Small intestine (tissue), 7 donors: ENCODE measurements around the gene TMEM116. TPM values are rescaled to one million over a fixed set of nuclear protein-coding genes. Genes with fewer than 3 reads are reported as not detected.
A peak's percentile ranks its signal among the peaks of the same experiment; 100 is the strongest.

ENCODE experiments used
- DNase-seq, 2 donors: peaks; one replicate each; pipeline versions ENCODE4 v3.0.0 to v3.0.0-alpha.2; 2013
- FAIRE-seq: peaks from 2 replicates; lab custom pipeline; 2012; peaks lifted over from hg19 to GRCh38; lab: Jason Lieb, UNC
- H3K27ac ChIP-seq, 3 donors: one replicate each; pipeline ENCODE4 v1.5.1; 2013; ENCODE audit warnings: low read length in 2 of 3, mild to moderate bottlenecking in 2 of 3, control low read depth in 1 of 3, inconsistent platforms in 1 of 3, low read depth in 1 of 3, moderate library complexity in 1 of 3
- H3K27me3 ChIP-seq, 3 donors: one replicate each; pipeline ENCODE4 v1.6.1; 2013; ENCODE audit warnings: low read length in 3 of 3, inconsistent platforms in 1 of 3; ENCODE audit not compliant: control insufficient read depth in 3 of 3, insufficient read depth in 3 of 3
- H3K36me3 ChIP-seq, 3 donors: one replicate each; pipeline ENCODE4 v1.6.1; 2013; ENCODE audit warnings: low read length in 3 of 3, inconsistent platforms in 1 of 3, low read depth in 1 of 3, mild to moderate bottlenecking in 1 of 3, moderate library complexity in 1 of 3; ENCODE audit not compliant: control insufficient read depth in 3 of 3, insufficient read depth in 2 of 3
- H3K4me1 ChIP-seq, 3 donors: one replicate each; pipeline ENCODE4 v1.6.1; 2013; ENCODE audit warnings: low read length in 2 of 3, inconsistent platforms in 1 of 3, low read depth in 1 of 3, mild to moderate bottlenecking in 1 of 3, moderate library complexity in 1 of 3; ENCODE audit not compliant: control insufficient read depth in 3 of 3, insufficient read depth in 2 of 3
- H3K4me3 ChIP-seq, 3 donors: one replicate each; pipeline ENCODE4 v1.5.1; 2013; ENCODE audit warnings: low read length in 3 of 3, control low read depth in 1 of 3, inconsistent platforms in 1 of 3, low read depth in 1 of 3, mild to moderate bottlenecking in 1 of 3, moderate library complexity in 1 of 3
- H3K9me3 ChIP-seq, 2 donors: one replicate each; pipeline ENCODE4 v1.6.1; 2013; ENCODE audit warnings: low read depth in 1 of 2, low read length in 1 of 2; ENCODE audit not compliant: control insufficient read depth in 2 of 2, insufficient read depth in 1 of 2
- WGBS, 3 donors: extraction: QIAGEN DNeasy Blood & Tissue Kit; methylation state at CpG; one replicate each; pipeline ENCODE4 v1.1.7; 2013; 5-methylcytosine and 5-hydroxymethylcytosine counted together
- polyA plus RNA-seq, 4 donors: library from polyadenylated mRNA; stranded (reverse) in 3 of 4; unstranded in 1 of 4; fragments of 200-250 nt in 3 of 4; fragments of 120-200 nt in 1 of 4; gene quantifications; one replicate each; pipeline versions ENCODE4 v1.2.1 to v1.2.3, GENCODE V29; 2013
- donor health status: healthy with polysubstance abuse.
- donor health status: control.
- donor health status: control.
- donor health status: Bipolar disorder and iron deficiency.
- donor health status: healthy.

TMEM116 gene
- polyA plus RNA-seq, 4 donors, result 6.7 to 19.3 (median 11.1) TPM

GRCh38 chr12:111926631-111927030, 86.3 kb downstream of the TMEM116 start:
- Histone ChIP-seq H3K4me3 (no peak overlapping the region), H3K9me3 (no peaks in the 10 kb centered on the region), H3K36me3 (peaks cover 0 to 1% (median 0%) of the 10 kb centered on the region in 3 donors), H3K27ac (no peak overlapping the region), H3K27me3 (no peaks in the 10 kb centered on the region), H3K4me1 (no peaks in the 10 kb centered on the region)
- FAIRE-seq (no peak), DNase-seq (no peak)
- 95 to 100% (median 95%) methylated on average over 2 of the region's 2 CpGs for WGBS, 3 donors

GRCh38 chr12:111925171-111925570, 87.8 kb downstream of the TMEM116 start:
- no peak overlapping the region for H3K27ac ChIP-seq
- H3K9me3 ChIP-seq, result no peaks in the 10 kb centered on the region
- FAIRE-seq (no peak), DNase-seq (no peak)
- H3K27me3 ChIP-seq, result no peaks in the 10 kb centered on the region
- H3K4me3 ChIP-seq, result no peak overlapping the region
- no peaks in the 10 kb centered on the region for H3K36me3 ChIP-seq
- WGBS, 3 donors, result 82 to 94% (median 87%) methylated on average over 3 of the region's 3 CpGs
- no peaks in the 10 kb centered on the region for H3K4me1 ChIP-seq

GRCh38 chr12:111907740-111908139, 105.2 kb downstream of the TMEM116 start:
- WGBS, 3 donors, result 96 to 100% (median 100%) methylated on average over 1 of the region's 1 CpG
- peaks cover 0 to 8% (median 0%) of the 10 kb centered on the region in 3 donors for H3K4me1 ChIP-seq
- H3K27me3 ChIP-seq, result no peaks in the 10 kb centered on the region
- no peak overlapping the region for H3K27ac ChIP-seq
- FAIRE-seq (no peak), DNase-seq (no peak)
- peaks cover 0 to 13% (median 0%) of the 10 kb centered on the region in 3 donors for H3K36me3 ChIP-seq
- H3K9me3 ChIP-seq, result peaks cover 0 to 22% of the 10 kb centered on the region in 2 donors
- H3K4me3 ChIP-seq, result no peak overlapping the region

- WGBS, 3 donors, result 95 to 100% (median 97%) methylated on average over 3 of the region's 3 CpGs
Measured at GRCh38 chr12:111905502-111905901, 107.5 kb downstream of the TMEM116 start.

GRCh38 chr12:111904446-111904975, 108.5 kb downstream of the TMEM116 start:
- Histone ChIP-seq H3K27ac (peak overlapping the region in 1 of 3 donors; percentile 40), H3K27me3 (no peaks in the 10 kb centered on the region), H3K4me3 (no peak overlapping the region), H3K36me3 (peaks cover 0 to 26% (median 0%) of the 10 kb centered on the region in 3 donors), H3K4me1 (peaks cover 0 to 8% (median 0%) of the 10 kb centered on the region in 3 donors), H3K9me3 (peaks cover 0 to 27% of the 10 kb centered on the region in 2 donors)
- DNase-seq (peak; percentile 61 to 68), FAIRE-seq (no peak)

More at GRCh38 chr12:111905502-111905901, 107.5 kb downstream of the TMEM116 start:
- H3K36me3 ChIP-seq, result peaks cover 0 to 16% (median 0%) of the 10 kb centered on the region in 3 donors
- no peak overlapping the region for H3K27ac ChIP-seq
- H3K4me3 ChIP-seq, result no peak overlapping the region
- H3K4me1 ChIP-seq, result peaks cover 0 to 8% (median 0%) of the 10 kb centered on the region in 3 donors
- peaks cover 0 to 22% of the 10 kb centered on the region in 2 donors for H3K9me3 ChIP-seq
- FAIRE-seq, result no peak
- no peak for DNase-seq
- H3K27me3 ChIP-seq, result no peaks in the 10 kb centered on the region

GRCh38 chr12:111901182-111901581, 111.8 kb downstream of the TMEM116 start:
- no peak overlapping the region for H3K4me3 ChIP-seq
- peaks cover 0 to 8% (median 0%) of the 10 kb centered on the region in 3 donors for H3K4me1 ChIP-seq
- no peaks in the 10 kb centered on the region for H3K27me3 ChIP-seq
- peaks cover 0 to 37% (median 3%) of the 10 kb centered on the region in 3 donors for H3K36me3 ChIP-seq
- DNase-seq (no peak), FAIRE-seq (no peak)
- WGBS, 3 donors, result 74 to 85% (median 82%) methylated on average over 4 of the region's 4 CpGs
- peaks cover 0 to 17% of the 10 kb centered on the region in 2 donors for H3K9me3 ChIP-seq
- H3K27ac ChIP-seq, result no peak overlapping the region

- no peak overlapping the region for H3K27ac ChIP-seq
- no peak for FAIRE-seq
- H3K9me3 ChIP-seq, result no peaks in the 10 kb centered on the region
- no peaks in the 10 kb centered on the region for H3K4me1 ChIP-seq
- DNase-seq, result no peak
- WGBS, 3 donors, result 85 to 91% (median 90%) methylated on average over 5 of the region's 5 CpGs
- no peaks in the 10 kb centered on the region for H3K27me3 ChIP-seq
- peaks cover 0 to 42% (median 21%) of the 10 kb centered on the region in 3 donors for H3K36me3 ChIP-seq
- H3K4me3 ChIP-seq, result no peak overlapping the region
Measured at GRCh38 chr12:111894556-111894955, 118.4 kb downstream of the TMEM116 start.

- H3K27me3 ChIP-seq, result no peaks in the 10 kb centered on the region
- H3K36me3 ChIP-seq, result peaks cover 4 to 46% (median 23%) of the 10 kb centered on the region in 3 donors
- H3K4me3 ChIP-seq, result no peak overlapping the region
- WGBS, 3 donors, result 70 to 80% (median 78%) methylated on average over 2 of the region's 2 CpGs
- no peaks in the 10 kb centered on the region for H3K9me3 ChIP-seq
- no peak overlapping the region for H3K27ac ChIP-seq
- FAIRE-seq (no peak), DNase-seq (no peak)
- peaks cover 0 to 7% (median 0%) of the 10 kb centered on the region in 3 donors for H3K4me1 ChIP-seq
Measured at GRCh38 chr12:111893287-111893686, 119.7 kb downstream of the TMEM116 start.
